Testis (tissue), 2 donors: ENCODE results near the gene POLR1A.

Experiments used
- CTCF ChIP-seq, 3 experiments: fragments of 450-650 bp in 2 of 3; fragments of 200-600 bp in 1 of 3; sonication (generic) in 1 of 3; IDR thresholded peaks; one replicate each; pipeline ENCODE4 v1.5.1; 2016 to 2019; ENCODE audit warnings: antibody characterized with exemption in 3 of 3, mild to moderate bottlenecking in 2 of 3, moderate library complexity in 1 of 3
- POLR2A ChIP-seq: fragments of 450-650 bp; IDR thresholded peaks from one replicate; pipeline ENCODE4 v1.6.1; 2017; ENCODE audit warnings: antibody characterized with exemption, mild to moderate bottlenecking, moderate library complexity

DNA sequence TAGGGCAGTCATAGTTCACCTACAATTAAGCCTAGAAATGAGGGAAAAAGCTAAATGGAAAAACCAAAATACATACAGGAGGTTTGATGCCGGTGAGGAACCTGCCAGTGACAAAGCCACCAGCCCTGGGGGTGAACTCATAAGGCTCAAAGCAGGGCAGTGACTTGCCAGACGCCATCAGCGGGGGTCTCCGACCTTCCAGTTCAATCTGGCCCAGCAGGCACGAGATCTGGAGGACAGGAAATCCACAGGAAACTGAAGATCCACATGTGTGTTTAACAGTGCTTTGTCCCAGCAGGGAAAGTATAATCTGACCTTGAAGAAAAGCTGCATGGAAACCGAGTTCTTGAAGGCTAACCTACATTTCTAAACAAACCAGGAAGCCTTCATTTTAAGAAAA is 60.1 kb downstream of the POLR1A start:
- TF ChIP-seq CTCF (IDR thresholded peaks at IDR 0.05) = no peak
- TF ChIP-seq POLR2A = no peak
